NT2/D1 (cell line): Measurements from ENCODE around the gene ZNF746.

ENCODE experiments used
- SUZ12 ChIP-seq: IDR thresholded peaks from 2 replicates; pipeline ENCODE4 v1.6.1; 2011; ENCODE audit not compliant: insufficient read length, insufficient read depth; ENCODE audit errors: extremely low read depth
- YY1 ChIP-seq: IDR thresholded peaks from 2 replicates; pipeline ENCODE4 v1.6.1; 2011; ENCODE audit not compliant: insufficient read length, insufficient read depth
- ZNF274 ChIP-seq: IDR thresholded peaks from 2 replicates; pipeline ENCODE4 v1.6.1; 2011; ENCODE audit warnings: mild to moderate bottlenecking, low read depth, low read length

DNA sequence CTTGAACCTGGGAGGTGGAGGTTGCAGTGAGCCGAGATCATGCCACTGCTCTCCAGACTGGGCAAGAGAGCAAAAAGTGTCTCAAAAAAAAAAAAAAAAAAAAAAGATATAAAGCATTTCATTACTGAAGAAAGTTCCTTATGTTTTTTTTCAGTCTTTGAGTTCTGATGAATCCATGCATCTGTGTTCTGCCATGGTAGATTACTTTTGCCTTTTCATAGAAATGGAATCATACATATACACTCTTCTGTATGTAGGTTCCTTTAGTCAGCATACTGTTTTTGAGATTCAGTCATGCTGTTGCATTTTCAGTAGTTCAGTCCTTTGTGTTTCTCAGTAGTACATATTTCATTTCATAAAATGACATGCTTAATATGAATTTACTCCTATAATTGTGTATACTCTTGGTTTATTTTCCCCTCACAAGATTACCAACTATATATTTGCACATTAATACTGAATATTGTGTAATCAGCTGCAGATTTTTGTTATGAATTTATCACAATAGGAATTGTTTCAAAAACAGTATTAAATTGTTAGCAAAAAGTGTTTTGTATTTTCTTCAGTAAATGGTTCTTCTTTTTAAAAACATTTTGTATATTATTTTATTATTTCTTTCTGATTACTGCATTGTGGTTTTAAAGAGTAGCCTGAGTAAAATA lies 34.0 kb downstream of the ZNF746 start:
- TF ChIP-seq YY1: no peak
- no peak for TF ChIP-seq ZNF274
- no peak for TF ChIP-seq SUZ12
